GM19468 (cell line): ENCODE results near the gene PTRH2.
"Not testable (repeated sequence)": the region's sequence is repeated elsewhere in the genome, so short reads cannot be mapped to it uniquely, and the experiment has no call there.

ENCODE experiments used
- ATAC-seq: cut with Tn5 transposase; IDR thresholded peaks from one replicate; pipeline ENCODE4 v1.9.1; 2021; ENCODE audit warnings: mild to moderate bottlenecking, moderate library complexity, moderate number of reproducible peaks; ENCODE audit not compliant: unreplicated experiment; ENCODE audit errors: extremely low read depth

The PTRH2 gene

GRCh38 chr17:59676716-59677115, 30.5 kb downstream of the PTRH2 start:
- no peak for ATAC-seq

GRCh38 chr17:59675231-59675630, 32.0 kb downstream of the PTRH2 start:
- ATAC-seq = no peak

- ATAC-seq = no peak
These were observed 35.8 kb downstream of the PTRH2 start for GRCh38 chr17:59671386-59671785.

- ATAC-seq = no peak
These were observed 37.3 kb downstream of the PTRH2 start for GRCh38 chr17:59669944-59670343.

- no peak for ATAC-seq
These were observed 37.8 kb downstream of the PTRH2 start for GRCh38 chr17:59669411-59669810.

GRCh38 chr17:59668816-59669215, 38.4 kb downstream of the PTRH2 start:
- ATAC-seq = no peak

GRCh38 chr17:59666235-59666634, 41.0 kb downstream of the PTRH2 start:
- no peak for ATAC-seq

GRCh38 chr17:59656624-59657023, 50.6 kb downstream of the PTRH2 start:
- not testable (repeated sequence) for ATAC-seq

GRCh38 chr17:59652119-59652518, 55.1 kb downstream of the PTRH2 start:
- no peak for ATAC-seq

- no peak for ATAC-seq
These were observed 55.9 kb downstream of the PTRH2 start for GRCh38 chr17:59651346-59651745.

- ATAC-seq = no peak
These were observed 56.6 kb downstream of the PTRH2 start for GRCh38 chr17:59650642-59651041.

- no peak for ATAC-seq
These were observed 57.3 kb downstream of the PTRH2 start for GRCh38 chr17:59649886-59650285.
